Neuronal stem cell (in vitro differentiated cells): Measurements from ENCODE around the gene MAP3K7CL. TPM values are rescaled to one million over a fixed set of nuclear protein-coding genes. Genes with fewer than 3 reads are reported as not detected.

Experiments
- DNase-seq: peaks from one replicate; pipeline ENCODE4 v3.0.0-alpha.2; 2013; ENCODE audit warnings: low spot score
- H2AFZ ChIP-seq: one replicate; pipeline ENCODE4 v1.6.1; 2013; ENCODE audit warnings: mild to moderate bottlenecking, low read length, inconsistent platforms
- H2AK5ac ChIP-seq: 2 replicates; pipeline ENCODE4 v1.6.1; 2013; ENCODE audit warnings: low read depth, mild to moderate bottlenecking, inconsistent platforms, low read length, moderate library complexity, mixed read lengths
- H2BK120ac ChIP-seq: 2 replicates; pipeline ENCODE4 v1.6.1; 2013; ENCODE audit warnings: low read depth, mild to moderate bottlenecking, inconsistent platforms, low read length, moderate library complexity, mixed read lengths
- H2BK12ac ChIP-seq: one replicate; pipeline ENCODE4 v1.6.1; 2013; ENCODE audit warnings: low read length, inconsistent platforms
- H2BK15ac ChIP-seq: 2 replicates; pipeline ENCODE4 v1.6.1; 2013; ENCODE audit warnings: mild to moderate bottlenecking, low read length, inconsistent platforms, mixed read lengths
- H2BK5ac ChIP-seq: one replicate; pipeline ENCODE4 v1.6.1; 2013; ENCODE audit warnings: inconsistent platforms, mild to moderate bottlenecking, low read length, moderate library complexity
- H3K14ac ChIP-seq: one replicate; pipeline ENCODE4 v1.6.1; 2013; ENCODE audit warnings: low read length, inconsistent platforms
- H3K18ac ChIP-seq: 2 replicates; pipeline ENCODE4 v1.6.1; 2013; ENCODE audit warnings: low read length, inconsistent platforms
- H3K23ac ChIP-seq: 2 replicates; pipeline ENCODE4 v1.6.1; 2013; ENCODE audit warnings: low read depth, mild to moderate bottlenecking, mixed read lengths, low read length, inconsistent platforms; ENCODE audit not compliant: poor library complexity
- H3K27ac ChIP-seq: replicated peaks from 3 replicates; pipeline ENCODE4 v1.5.1; 2013; ENCODE audit warnings: low read length, inconsistent platforms
- H3K27me3 ChIP-seq, 3 experiments: 2 replicates each; pipeline ENCODE4 v1.6.1; 2013; ENCODE audit warnings: low read length in 3 of 3, mild to moderate bottlenecking in 2 of 3, inconsistent platforms in 1 of 3, low read depth in 1 of 3, mixed read lengths in 1 of 3, moderate library complexity in 1 of 3; ENCODE audit not compliant: control insufficient read depth in 3 of 3, insufficient read depth in 3 of 3
- H3K36me3 ChIP-seq, 2 donors: replicated peaks in 1 of 2; 2 replicates each; pipeline ENCODE4 v1.6.1; 2013; ENCODE audit warnings: low read length in 2 of 2; ENCODE audit not compliant: control insufficient read depth in 2 of 2, insufficient read depth in 2 of 2
- H3K4ac ChIP-seq: 2 replicates; pipeline ENCODE4 v1.6.1; 2013; ENCODE audit warnings: inconsistent platforms, mild to moderate bottlenecking, low read length, moderate library complexity
- H3K4me1 ChIP-seq, 2 donors: 1 replicate in 1 of 2; 2 replicates in 1 of 2; pipeline ENCODE4 v1.6.1; 2013; ENCODE audit warnings: low read length in 2 of 2, low read depth in 1 of 2; ENCODE audit not compliant: control insufficient read depth in 2 of 2, insufficient read depth in 1 of 2
- H3K4me2 ChIP-seq: one replicate; pipeline ENCODE4 v1.6.1; 2013; ENCODE audit warnings: mild to moderate bottlenecking, low read length, inconsistent platforms; ENCODE audit not compliant: insufficient read depth, poor library complexity, severe bottlenecking
- H3K4me3 ChIP-seq, 2 donors: 2 replicates each; pipeline ENCODE4 v1.5.1; 2013; ENCODE audit warnings: low read length in 2 of 2, mild to moderate bottlenecking in 2 of 2, inconsistent platforms in 1 of 2, moderate library complexity in 1 of 2
- H3K79me1 ChIP-seq: one replicate; pipeline ENCODE4 v1.6.1; 2013; ENCODE audit warnings: low read depth, mild to moderate bottlenecking, inconsistent platforms, low read length, moderate library complexity
- H3K9ac ChIP-seq: one replicate; pipeline ENCODE4 v1.6.1; 2013; ENCODE audit warnings: mild to moderate bottlenecking, low read depth, low read length, inconsistent platforms; ENCODE audit not compliant: poor library complexity
- H3K9me3 ChIP-seq, 2 donors: replicated peaks in 1 of 2; 2 replicates each; pipeline versions ENCODE3 to v1.6.1; 2013; ENCODE audit warnings: low read length in 2 of 2, mild to moderate bottlenecking in 2 of 2, inconsistent platforms in 1 of 2, low read depth in 1 of 2, mixed read lengths in 1 of 2, moderate library complexity in 1 of 2; ENCODE audit not compliant: control insufficient read depth in 2 of 2, insufficient read depth in 1 of 2
- H4K8ac ChIP-seq: one replicate; pipeline ENCODE4 v1.6.1; 2013; ENCODE audit warnings: low read depth, mild to moderate bottlenecking, inconsistent platforms, low read length, moderate library complexity
- H4K91ac ChIP-seq: one replicate; pipeline ENCODE4 v1.6.1; 2013; ENCODE audit warnings: low read length, low read depth, mild to moderate bottlenecking, inconsistent platforms; ENCODE audit not compliant: poor library complexity
- WGBS, 2 donors: extraction: QIAGEN DNeasy Blood & Tissue Kit; methylation state at CpG; one replicate each; pipeline ENCODE4 v1.1.7; 2013; ENCODE audit warnings: missing lambda C conversion rate in 2 of 2, mixed read lengths in 1 of 2; ENCODE audit not compliant: insufficient read length in 2 of 2, insufficient replicate concordance in 1 of 2; ENCODE audit errors: extremely low coverage in 2 of 2; 5-methylcytosine and 5-hydroxymethylcytosine counted together
- polyA plus RNA-seq, 2 experiments: library from polyadenylated mRNA; stranded (reverse); fragments of 200-250 nt; gene quantifications; one replicate each; pipeline ENCODE4 v1.2.3, GENCODE V29; 2013

The MAP3K7CL gene
- polyA plus RNA-seq (2013, experiment 1 of 2): 0.07 TPM
- polyA plus RNA-seq (2013, experiment 2 of 2): not detected

- H3K18ac ChIP-seq: no peak within 1 kb of the TSS
- no peak within 1 kb of the TSS for H3K14ac ChIP-seq
- no peak within 1 kb of the TSS for H3K4me2 ChIP-seq
- H3K23ac ChIP-seq: no peak within 1 kb of the TSS
- WGBS, 2 donors: no CpG with 5 or more reads among the region's 12 CpGs
- peaks cover 0 to 8% of the 10 kb centered on the region in 2 donors for H3K9me3 ChIP-seq
- H3K79me1 ChIP-seq: no peaks in the 10 kb centered on the region
- H2BK5ac ChIP-seq: no peak within 1 kb of the TSS
- no peaks in the 10 kb centered on the region for H3K36me3 ChIP-seq
- H4K91ac ChIP-seq: no peak within 1 kb of the TSS
- no peak within 1 kb of the TSS for H2AFZ ChIP-seq
- H4K8ac ChIP-seq: no peak within 1 kb of the TSS
- no peak within 1 kb of the TSS for H2BK15ac ChIP-seq
- H3K9ac ChIP-seq: no peak within 1 kb of the TSS
- DNase-seq: no peak
- no peak within 1 kb of the TSS for H2BK12ac ChIP-seq
- H3K4ac ChIP-seq: no peak within 1 kb of the TSS
- peaks cover 0 to 5% (median 0%) of the 10 kb centered on the region in 3 experiments for H3K27me3 ChIP-seq
- no peak within 1 kb of the TSS for H2AK5ac ChIP-seq
- H3K4me3 ChIP-seq: no peak within 1 kb of the TSS
- H3K27ac ChIP-seq: no peak within 1 kb of the TSS
- no peaks in the 10 kb centered on the region for H3K4me1 ChIP-seq
- no peak within 1 kb of the TSS for H2BK120ac ChIP-seq
Measured at GRCh38 chr21:29130270-29130969, at the start of gene MAP3K7CL. MAP3K7CL (plus strand) TSS chr21:29130644; CDS start chr21:29133345, 2,701 bp downstream.

GRCh38 chr21:29082046-29082815, 48.2 kb upstream of the MAP3K7CL start:
- no peak overlapping the region for H3K23ac ChIP-seq
- H4K91ac ChIP-seq: no peak overlapping the region
- H3K36me3 ChIP-seq: no peaks in the 10 kb centered on the region
- no CpG with 5 or more reads among the region's 3 CpGs for WGBS, 2 donors
- H2BK15ac ChIP-seq: no peak overlapping the region
- no peak overlapping the region for H2AK5ac ChIP-seq
- H3K27me3 ChIP-seq: no peaks in the 10 kb centered on the region
- peaks cover 2 to 10% of the 10 kb centered on the region in 2 donors for H3K4me1 ChIP-seq
- H3K4me3 ChIP-seq: no peak overlapping the region
- H3K14ac ChIP-seq: no peak overlapping the region
- no peak overlapping the region for H3K18ac ChIP-seq
- H3K9me3 ChIP-seq: no peaks in the 10 kb centered on the region
- DNase-seq: no peak
- no peak overlapping the region for H2AFZ ChIP-seq
- no peak overlapping the region for H3K9ac ChIP-seq
- no peak overlapping the region for H3K4me2 ChIP-seq
- no peak overlapping the region for H2BK120ac ChIP-seq
- no peaks in the 10 kb centered on the region for H3K79me1 ChIP-seq
- H2BK12ac ChIP-seq: no peak overlapping the region
- no peak overlapping the region for H3K27ac ChIP-seq
- no peak overlapping the region for H2BK5ac ChIP-seq
- no peak overlapping the region for H3K4ac ChIP-seq
- no peak overlapping the region for H4K8ac ChIP-seq

GRCh38 chr21:29083306-29083705, 47.1 kb upstream of the MAP3K7CL start:
- Histone ChIP-seq H3K4ac (no peak overlapping the region), H2BK120ac (no peak overlapping the region), H3K4me2 (no peak overlapping the region), H3K36me3 (no peaks in the 10 kb centered on the region), H4K91ac (no peak overlapping the region), H3K14ac (no peak overlapping the region), H3K9ac (no peak overlapping the region), H3K27ac (no peak overlapping the region), H3K27me3 (no peaks in the 10 kb centered on the region), H3K9me3 (no peaks in the 10 kb centered on the region), H2BK5ac (no peak overlapping the region), H4K8ac (no peak overlapping the region), H3K79me1 (no peaks in the 10 kb centered on the region), H2BK12ac (no peak overlapping the region), H3K4me1 (peaks cover 2 to 10% of the 10 kb centered on the region in 2 donors), H2AFZ (no peak overlapping the region), H3K4me3 (no peak overlapping the region), H3K23ac (no peak overlapping the region), H2BK15ac (no peak overlapping the region), H2AK5ac (no peak overlapping the region), H3K18ac (no peak overlapping the region)
- WGBS, 2 donors: no CpG with 5 or more reads among the region's 3 CpGs
- no peak for DNase-seq

GRCh38 chr21:29084372-29084771, 46.1 kb upstream of the MAP3K7CL start:
- DNase-seq: no peak
- H3K4me3 ChIP-seq: no peak overlapping the region
- H2BK15ac ChIP-seq: no peak overlapping the region
- H3K27me3 ChIP-seq: no peaks in the 10 kb centered on the region
- no peak overlapping the region for H2BK120ac ChIP-seq
- no peak overlapping the region for H3K4ac ChIP-seq
- no peak overlapping the region for H2BK5ac ChIP-seq
- H3K79me1 ChIP-seq: no peaks in the 10 kb centered on the region
- H3K4me1 ChIP-seq: peaks cover 2 to 6% of the 10 kb centered on the region in 2 donors
- no peak overlapping the region for H2AK5ac ChIP-seq
- no peak overlapping the region for H2BK12ac ChIP-seq
- no peaks in the 10 kb centered on the region for H3K9me3 ChIP-seq
- H4K8ac ChIP-seq: no peak overlapping the region
- H3K27ac ChIP-seq: no peak overlapping the region
- H3K9ac ChIP-seq: no peak overlapping the region
- no CpG with 5 or more reads among the region's 2 CpGs for WGBS, 2 donors
- no peak overlapping the region for H4K91ac ChIP-seq
- H2AFZ ChIP-seq: no peak overlapping the region
- H3K18ac ChIP-seq: no peak overlapping the region
- H3K4me2 ChIP-seq: no peak overlapping the region
- no peak overlapping the region for H3K23ac ChIP-seq
- no peaks in the 10 kb centered on the region for H3K36me3 ChIP-seq
- no peak overlapping the region for H3K14ac ChIP-seq
